Renal cortex interstitium (tissue), 3 donors: ENCODE results near the gene ZNF763. TPM values are rescaled to one million over a fixed set of nuclear protein-coding genes. Genes with fewer than 3 reads are reported as not detected.

Experiments used
- polyA plus RNA-seq, 3 donors: library from polyadenylated mRNA; unstranded; fragments of 120-200 nt; gene quantifications; one replicate each; pipeline ENCODE4 v1.2.1, GENCODE V29; 2013; ENCODE audit not compliant: insufficient read length in 3 of 3

Gene ZNF763
- polyA plus RNA-seq, 3 donors = 6.6 to 11.7 (median 9.1) TPM

Other genes with a start within 250 kb of the ZNF763 start
- 10 to 100 TPM in 2 of 3 donors, 1 to 10 TPM in 1; 9.9 to 11.2 (median 10.7) TPM for gene ZNF823, start 226.1 kb upstream of the ZNF763 start, polyA plus RNA-seq
- 10 to 100 TPM; 13.5 to 18.4 (median 15.6) TPM for gene ZNF441, start 198.0 kb upstream of the ZNF763 start, polyA plus RNA-seq
- 1 to 10 TPM; 3.8 to 4.8 (median 4.0) TPM for gene ZNF491, start 166.5 kb upstream of the ZNF763 start, polyA plus RNA-seq
- gene ZNF440, start 150.8 kb upstream of the ZNF763 start, polyA plus RNA-seq = 10 to 100 TPM; 12.7 to 21.5 (median 15.6) TPM
- 10 to 100 TPM; 17.5 to 27.4 (median 24.0) TPM for gene ZNF439, start 116.3 kb upstream of the ZNF763 start, polyA plus RNA-seq
- 10 to 100 TPM; 17.4 to 27.5 (median 19.1) TPM for gene ZNF69, start 77.3 kb upstream of the ZNF763 start, polyA plus RNA-seq
- 10 to 100 TPM; 13.1 to 25.3 (median 18.3) TPM for gene ZNF700, start 39.9 kb upstream of the ZNF763 start, polyA plus RNA-seq
- 10 to 100 TPM; 14.3 to 21.8 (median 17.9) TPM for gene ZNF433, start 70.6 kb downstream of the ZNF763 start, polyA plus RNA-seq
- 1 to 10 TPM; 1.1 to 2.0 (median 1.9) TPM for gene ZNF878, start 87.9 kb downstream of the ZNF763 start, polyA plus RNA-seq
- gene ZNF844, start 99.7 kb downstream of the ZNF763 start, polyA plus RNA-seq = 10 to 100 TPM; 27.1 to 30.2 (median 29.8) TPM
- gene ZNF20, start 175.3 kb downstream of the ZNF763 start, polyA plus RNA-seq = 1 to 10 TPM; 7.2 to 8.6 (median 7.9) TPM
- gene ZNF625, start 191.7 kb downstream of the ZNF763 start, polyA plus RNA-seq = 10 to 100 TPM; 16.4 to 19.6 (median 18.4) TPM
- gene ZNF136, start 198.1 kb downstream of the ZNF763 start, polyA plus RNA-seq = 10 to 100 TPM; 16.3 to 18.9 (median 18.4) TPM